HG03378 (cell line): ENCODE results near the gene WDR88.
"Not testable (repeated sequence)": the region's sequence is repeated elsewhere in the genome, so short reads cannot be mapped to it uniquely, and the experiment has no call there.

Source experiments
- ATAC-seq: cut with Tn5 transposase; IDR thresholded peaks from one replicate; pipeline ENCODE4 v1.9.1; 2021; ENCODE audit warnings: mild to moderate bottlenecking, moderate library complexity; ENCODE audit not compliant: unreplicated experiment

WDR88 gene

GRCh38 chr19:33208904-33209849, 77.3 kb downstream of the WDR88 start:
- ATAC-seq = no peak

GRCh38 chr19:33209850-33210230, 77.9 kb downstream of the WDR88 start:
- ATAC-seq = not testable (repeated sequence)

- ATAC-seq = no peak
These were observed 78.5 kb downstream of the WDR88 start for GRCh38 chr19:33210266-33210940.

GRCh38 chr19:33211794-33212435, 80.0 kb downstream of the WDR88 start:
- no peak for ATAC-seq

- ATAC-seq = no peak
These were observed 80.7 kb downstream of the WDR88 start for GRCh38 chr19:33212436-33213172.

- ATAC-seq = no peak
These were observed 82.7 kb downstream of the WDR88 start for GRCh38 chr19:33214596-33214995.

GRCh38 chr19:33215438-33216197, 83.7 kb downstream of the WDR88 start:
- ATAC-seq = no peak

- ATAC-seq = no peak
These were observed 84.4 kb downstream of the WDR88 start for GRCh38 chr19:33216198-33216830.

- no peak for ATAC-seq
These were observed 86.0 kb downstream of the WDR88 start for GRCh38 chr19:33217881-33218280.

- ATAC-seq = no peak
These were observed 87.4 kb downstream of the WDR88 start for GRCh38 chr19:33219261-33219815.

GRCh38 chr19:33220115-33220514, 88.2 kb downstream of the WDR88 start:
- ATAC-seq = no peak

GRCh38 chr19:33220735-33221134, 88.8 kb downstream of the WDR88 start:
- ATAC-seq = no peak

- no peak for ATAC-seq
These were observed 89.7 kb downstream of the WDR88 start for GRCh38 chr19:33221638-33222037.

- not testable (repeated sequence) for ATAC-seq
These were observed 90.3 kb downstream of the WDR88 start for GRCh38 chr19:33222255-33222654.

- no peak for ATAC-seq
These were observed 93.0 kb downstream of the WDR88 start for GRCh38 chr19:33224694-33225457.
